Left lung (tissue), 10 donors: ENCODE results near the gene IQCB1. TPM values are rescaled to one million over a fixed set of nuclear protein-coding genes. Genes with fewer than 3 reads are reported as not detected.

Source experiments
- ATAC-seq: fragments of 200-7000 bp; cut with Tn5 transposase; one replicate; pipeline ENCODE4 v1.9.1; 2020; ENCODE audit warnings: moderate library complexity
- DNase-seq, 4 donors: peaks; one replicate each; pipeline ENCODE4 v3.0.0-alpha.2; 2013 to 2020
- H3K27ac ChIP-seq, 2 donors: fragments of 200-600 bp; sonication (generic) in 1 of 2; one replicate each; pipeline versions ENCODE4 v1.5.0 to v1.8.0; 2020 to 2021
- H3K27me3 ChIP-seq, 2 donors: fragments of 200-600 bp; sonication (generic) in 1 of 2; one replicate each; pipeline versions ENCODE4 v1.5.0 to v1.8.0; 2020 to 2021
- H3K36me3 ChIP-seq, 2 donors: fragments of 200-600 bp; sonication (generic) in 1 of 2; one replicate each; pipeline versions ENCODE4 v1.5.0 to v1.8.0; 2020 to 2021
- H3K4me1 ChIP-seq, 2 donors: fragments of 200-600 bp; one replicate each; pipeline ENCODE4 v1.8.0; 2021
- H3K4me3 ChIP-seq, 2 donors: fragments of 200-600 bp; sonication (generic) in 1 of 2; one replicate each; pipeline versions ENCODE4 v1.5.0 to v1.8.0; 2020 to 2021; ENCODE audit warnings: mild to moderate bottlenecking in 1 of 2
- H3K9me3 ChIP-seq, 2 donors: fragments of 200-600 bp; sonication (generic) in 1 of 2; one replicate each; pipeline versions ENCODE4 v1.5.0 to v1.8.0; 2020 to 2021
- CTCF ChIP-seq, 2 donors: fragments of 200-600 bp; sonication (generic) in 1 of 2; IDR thresholded peaks; one replicate each; pipeline versions ENCODE4 v1.5.0 to v1.8.0; 2021; ENCODE audit warnings: antibody characterized with exemption in 2 of 2
- intact Hi-C, 2 donors: fragments of 100-400 bp; cut with DNase I; formaldehyde crosslinking; loops; one replicate each; pipeline versions ENCODE4 v1.11.2 to v1.14.2; 2022
- polyA plus RNA-seq, 6 donors: library from polyadenylated mRNA; unstranded; fragments of 120-200 nt; gene quantifications; one replicate each; pipeline ENCODE4 v1.2.1, GENCODE V29; 2013; ENCODE audit not compliant: insufficient read length in 6 of 6
- total RNA-seq, 2 donors: library from RNA; stranded (reverse); fragmentation: NEBNext Ultra II Directional; extraction: Animal tissue kit (Norgen Biotek cat#: 25700); gene quantifications; one replicate each; pipeline ENCODE4 v1.2.1, GENCODE V29; 2021
- donor health status: DM: no; HTN: yes; CAD: no.
- donor health status: DM: no; HTN: no; CAD: no.

The IQCB1 gene
- total and polyA plus RNA-seq, 8 donors, result 11.9 to 50.6 (median 39.4) TPM

DNA sequence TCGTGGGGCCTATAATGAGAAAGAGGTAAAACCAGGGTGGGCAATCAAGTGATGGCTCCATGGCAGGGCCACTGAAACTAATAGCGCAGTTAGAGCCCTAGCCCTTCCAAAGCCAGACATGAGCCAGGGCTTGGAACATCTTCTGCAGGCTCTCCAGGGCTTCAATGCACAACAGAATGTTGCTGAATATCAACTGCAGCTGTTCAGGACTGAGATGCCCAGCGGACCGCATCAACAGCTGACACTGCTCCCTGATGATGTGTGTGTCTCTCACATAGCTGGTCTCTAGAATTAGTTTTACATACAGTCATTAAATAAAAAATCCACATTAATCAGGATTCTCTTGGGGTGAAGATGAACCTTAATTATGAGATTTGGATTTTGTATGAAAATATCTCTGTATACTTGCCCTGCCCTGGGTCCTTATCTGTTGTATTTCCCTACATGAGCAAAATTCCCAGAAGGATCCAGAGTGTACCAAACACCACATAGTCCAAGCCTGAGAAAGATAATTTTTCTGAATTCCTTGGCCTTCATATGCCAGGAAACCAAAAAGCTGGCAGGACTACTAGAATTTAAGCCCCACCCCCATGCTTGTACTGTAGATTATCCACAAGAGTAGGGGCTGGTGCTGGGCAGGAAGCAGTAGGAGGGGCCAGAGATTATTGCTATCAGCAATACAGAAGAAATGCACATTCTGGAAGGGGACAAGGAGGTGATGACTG, 77.6 kb downstream of the IQCB1 start:
- peaks cover 0 to 4% of the 10 kb centered on the region in 2 donors for H3K27me3 ChIP-seq
- no peaks in the 10 kb centered on the region for H3K9me3 ChIP-seq
- H3K4me3 ChIP-seq, result no peak overlapping the region
- no peak for ATAC-seq
- H3K4me1 ChIP-seq, result no peaks in the 10 kb centered on the region
- TF ChIP-seq CTCF (IDR thresholded peaks at IDR 0.05), result no peak
- intact Hi-C loops, result no loop called here
- no peaks in the 10 kb centered on the region for H3K36me3 ChIP-seq
- no peak for DNase-seq
- no peak overlapping the region for H3K27ac ChIP-seq

DNA sequence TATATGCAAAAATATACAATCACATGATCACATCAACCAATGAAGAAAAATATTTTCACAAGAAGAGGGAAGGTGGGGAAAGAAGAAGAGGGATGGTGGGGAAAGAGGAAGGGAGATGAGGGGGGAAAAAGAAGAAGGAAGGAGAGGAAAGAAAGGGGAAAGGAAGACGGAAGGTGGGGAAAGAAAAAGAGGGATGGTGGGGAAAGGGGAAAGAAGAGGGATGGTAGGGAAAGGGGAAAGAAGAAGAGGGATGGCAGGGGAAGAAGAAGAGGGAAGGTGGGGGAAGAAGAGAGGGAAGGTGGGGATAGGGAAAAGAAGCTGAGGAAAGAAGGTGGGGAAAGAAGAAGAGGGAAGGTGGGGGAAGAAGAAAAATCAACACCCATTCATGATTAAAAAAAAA, 82.1 kb downstream of the IQCB1 start:
- H3K27me3 ChIP-seq, result peaks cover 0 to 4% of the 10 kb centered on the region in 2 donors
- no peak overlapping the region for H3K4me3 ChIP-seq
- H3K27ac ChIP-seq, result no peak overlapping the region
- intact Hi-C loops, result no loop called here
- peaks cover 14% of the 10 kb centered on the region in 2 donors for H3K4me1 ChIP-seq
- no peak for DNase-seq
- no peaks in the 10 kb centered on the region for H3K9me3 ChIP-seq
- no peaks in the 10 kb centered on the region for H3K36me3 ChIP-seq
- ATAC-seq, result no peak
- TF ChIP-seq CTCF (IDR thresholded peaks at IDR 0.05), result no peak

DNA sequence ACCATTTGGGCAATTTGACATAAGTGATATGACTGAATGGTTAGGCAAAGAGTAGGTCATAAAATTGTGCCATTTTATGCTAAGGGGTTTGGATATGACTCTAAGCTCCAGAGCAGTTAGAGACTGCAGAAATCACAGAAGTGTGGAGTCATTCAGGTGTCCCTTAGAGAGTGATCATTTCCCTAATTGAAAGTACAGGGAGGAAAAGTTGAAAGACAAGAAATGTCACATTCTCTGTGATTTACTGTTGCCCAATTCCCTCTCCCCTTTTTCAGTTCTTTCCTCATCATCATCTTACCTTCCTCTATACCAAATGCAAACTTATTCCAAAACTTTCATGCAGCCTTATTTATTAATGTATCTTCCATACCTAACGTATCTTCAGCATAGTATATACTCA, 82.6 kb downstream of the IQCB1 start:
- Histone ChIP-seq H3K4me1 (peaks cover 19 to 20% of the 10 kb centered on the region in 2 donors), H3K9me3 (no peaks in the 10 kb centered on the region), H3K27me3 (peaks cover 0 to 4% of the 10 kb centered on the region in 2 donors), H3K27ac (no peak overlapping the region), H3K36me3 (no peaks in the 10 kb centered on the region), H3K4me3 (no peak overlapping the region)
- no peak for DNase-seq
- no peak for TF ChIP-seq CTCF (IDR thresholded peaks at IDR 0.05)
- no peak for ATAC-seq
- intact Hi-C loops, result no loop called here

DNA sequence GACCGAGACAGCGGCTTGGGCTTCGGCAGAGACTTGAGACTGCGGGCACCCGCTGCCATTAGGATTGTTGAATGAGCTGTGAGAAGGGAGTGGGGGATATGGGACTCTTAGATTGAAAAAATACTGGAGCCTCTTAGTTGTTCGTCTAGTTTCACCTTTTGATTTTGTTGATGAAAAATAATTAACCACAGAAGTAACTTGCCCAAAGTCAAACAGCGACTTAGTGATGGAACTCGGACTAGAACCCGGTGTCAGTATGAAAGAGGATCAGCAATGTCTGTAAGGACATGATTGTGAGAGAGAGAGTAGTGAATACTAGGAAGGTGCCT, 84.8 kb downstream of the IQCB1 start:
- intact Hi-C loops, result no loop called here
- ATAC-seq, result no peak
- DNase-seq, result no peak

More for the DNA sequence above, 84.8 kb downstream of the IQCB1 start:
- no peaks in the 10 kb centered on the region for H3K9me3 ChIP-seq
- H3K36me3 ChIP-seq, result no peaks in the 10 kb centered on the region
- H3K4me3 ChIP-seq, result peak overlapping the region; percentile 72 to 88
- H3K27me3 ChIP-seq, result peaks cover 0 to 4% of the 10 kb centered on the region in 2 donors
- no peak for TF ChIP-seq CTCF (IDR thresholded peaks at IDR 0.05)
- H3K27ac ChIP-seq, result peak overlapping the region; percentile 75 to 98
- H3K4me1 ChIP-seq, result peaks cover 19 to 21% of the 10 kb centered on the region in 2 donors
